SU-DHL-6 (cell line): ENCODE measurements around the gene C1QL2.

Experiments
- H2AFZ ChIP-seq: fragments of 200-600 bp; sonication (generic); 2 replicates; pipeline ENCODE4 v1.6.1; 2014; ENCODE audit warnings: low read depth, mild to moderate bottlenecking, moderate library complexity, mixed read lengths, antibody characterized with exemption, low read length; ENCODE audit not compliant: severe bottlenecking
- H3F3A ChIP-seq: fragments of 200-600 bp; shearing (Covaris generic); 2 replicates; pipeline ENCODE4 v1.6.0; 2016; ENCODE audit warnings: antibody characterized with exemption, mild to moderate bottlenecking; ENCODE audit not compliant: insufficient read depth
- H3K27ac ChIP-seq: fragments of 200-600 bp; sonication (generic); 2 replicates; pipeline ENCODE4 v1.5.1; 2016; ENCODE audit warnings: low read depth, mild to moderate bottlenecking, low read length, moderate library complexity, mixed read lengths
- H3K27me3 ChIP-seq: fragments of 200-600 bp; sonication (generic), shearing (Covaris generic); 2 replicates; pipeline ENCODE4 v1.6.0; 2014; ENCODE audit warnings: mild to moderate bottlenecking, low read length
- H3K36me3 ChIP-seq: fragments of 200-600 bp; sonication (generic); 2 replicates; pipeline ENCODE4 v1.6.1; 2014; ENCODE audit warnings: mild to moderate bottlenecking, low read length, mixed read lengths
- H3K4me2 ChIP-seq: fragments of 300-600, 200-600 bp; shearing (Covaris generic), sonication (generic); 2 replicates; pipeline ENCODE4 v1.6.0; 2014; ENCODE audit warnings: low read length, low read depth, mild to moderate bottlenecking; ENCODE audit not compliant: poor library complexity, severe bottlenecking
- H3K4me3 ChIP-seq: fragments of 200-600 bp; sonication (generic); 2 replicates; pipeline ENCODE4 v1.5.1; 2014; ENCODE audit warnings: antibody characterized with exemption, low read length, mild to moderate bottlenecking, mixed read lengths; ENCODE audit not compliant: insufficient read depth, poor library complexity, severe bottlenecking
- H3K79me2 ChIP-seq: fragments of 200-600 bp; sonication (generic); 2 replicates; pipeline ENCODE4 v1.6.1; 2014; ENCODE audit warnings: mild to moderate bottlenecking, low read length, moderate library complexity; ENCODE audit not compliant: insufficient read depth
- H3K9ac ChIP-seq: fragments of 200-600 bp; sonication (generic); 2 replicates; pipeline ENCODE4 v1.7.0; 2014; ENCODE audit warnings: mild to moderate bottlenecking, low read length
- H3K9me2 ChIP-seq: fragments of 200-600 bp; sonication (generic); replicated peaks from 2 replicates; pipeline ENCODE4 v1.6.1; 2014; ENCODE audit warnings: low read length; ENCODE audit not compliant: insufficient read depth
- H3K9me3 ChIP-seq: fragments of 200-600 bp; sonication (generic); 2 replicates; pipeline ENCODE4 v1.6.1; 2014; ENCODE audit warnings: low read length, mixed read lengths; ENCODE audit not compliant: insufficient read depth
- H4K20me1 ChIP-seq: fragments of 200-600 bp; sonication (generic); 2 replicates; pipeline ENCODE4 v1.6.1; 2014; ENCODE audit warnings: low read depth, mild to moderate bottlenecking, antibody characterized with exemption, low read length, moderate library complexity, mixed read lengths
- CTCF ChIP-seq: fragments of 200-600 bp; sonication (generic); IDR thresholded peaks from one replicate; pipeline ENCODE4 v1.5.1; 2017; ENCODE audit warnings: antibody characterized with exemption, mild to moderate bottlenecking, low read length, moderate library complexity; ENCODE audit not compliant: insufficient read depth, poor library complexity, severe bottlenecking
- EZH2phosphoT487 ChIP-seq: fragments of 200-600 bp; sonication (generic), shearing (Covaris generic); conservative IDR thresholded peaks from 2 replicates; pipeline ENCODE4 v1.6.1; 2018; ENCODE audit warnings: mild to moderate bottlenecking, antibody characterized with exemption, low read length, moderate library complexity, mixed read lengths

C1QL2 gene

GRCh38 chr2:119158563-119159347 is at the start of gene C1QL2:
TSS of gene C1QL2 (minus strand) at chr2:119158751. CDS start at chr2:119158269, 482 bp downstream.
- Histone ChIP-seq H3K36me3 (no peaks in the 10 kb centered on the region), H3K9ac (no peak within 1 kb of the TSS), H4K20me1 (no peaks in the 10 kb centered on the region), H2AFZ (no peak within 1 kb of the TSS), H3K9me3 (no peaks in the 10 kb centered on the region), H3K4me2 (no peak within 1 kb of the TSS), H3K79me2 (no peaks in the 10 kb centered on the region), H3K9me2 (no peaks in the 10 kb centered on the region), H3K4me3 (no peak within 1 kb of the TSS), H3F3A (no peaks in the 10 kb centered on the region), H3K27me3 (no peaks in the 10 kb centered on the region), H3K27ac (no peak within 1 kb of the TSS)
- TF ChIP-seq CTCF, result no peak
- TF ChIP-seq EZH2phosphoT487, result no peak

- no peaks in the 10 kb centered on the region for H3K27me3 ChIP-seq
- H3K27ac ChIP-seq, result no peak overlapping the region
- H3K79me2 ChIP-seq, result no peaks in the 10 kb centered on the region
- H4K20me1 ChIP-seq, result no peaks in the 10 kb centered on the region
- TF ChIP-seq CTCF, result no peak
- TF ChIP-seq EZH2phosphoT487, result no peak
- H3K4me2 ChIP-seq, result no peak overlapping the region
- no peaks in the 10 kb centered on the region for H3K36me3 ChIP-seq
- no peaks in the 10 kb centered on the region for H3F3A ChIP-seq
- H3K9me2 ChIP-seq, result no peaks in the 10 kb centered on the region
- H3K9me3 ChIP-seq, result no peaks in the 10 kb centered on the region
- H2AFZ ChIP-seq, result no peak overlapping the region
- no peak overlapping the region for H3K9ac ChIP-seq
- no peak overlapping the region for H3K4me3 ChIP-seq
These were observed 48.9 kb upstream of the C1QL2 start for GRCh38 chr2:119207447-119207846.

GRCh38 chr2:119206201-119206600 is 47.6 kb upstream of the C1QL2 start:
- Histone ChIP-seq H3K4me2 (no peak overlapping the region), H2AFZ (no peak overlapping the region), H3K9ac (no peak overlapping the region), H3K79me2 (no peaks in the 10 kb centered on the region), H3K9me2 (no peaks in the 10 kb centered on the region), H3F3A (no peaks in the 10 kb centered on the region), H3K36me3 (no peaks in the 10 kb centered on the region), H3K27me3 (no peaks in the 10 kb centered on the region), H3K27ac (no peak overlapping the region), H4K20me1 (no peaks in the 10 kb centered on the region), H3K4me3 (no peak overlapping the region), H3K9me3 (no peaks in the 10 kb centered on the region)
- no peak for TF ChIP-seq EZH2phosphoT487
- no peak for TF ChIP-seq CTCF
